Transverse colon (tissue), 3 donors: ENCODE measurements around the gene LAPTM5.

Source experiments
- CTCF ChIP-seq, 5 experiments: fragments of 200-600 bp in 3 of 5; fragments of 450-650 bp in 2 of 5; sonication (generic) in 3 of 5; IDR thresholded peaks; 1 replicate in 2 of 5; 2 replicates in 3 of 5; pipeline ENCODE4 v1.5.1; 2016 to 2017; ENCODE audit warnings: antibody characterized with exemption in 5 of 5, inconsistent platforms in 3 of 5, mild to moderate bottlenecking in 2 of 5, moderate library complexity in 1 of 5
- POLR2A ChIP-seq: fragments of 450-650 bp; IDR thresholded peaks from one replicate; pipeline ENCODE4 v1.6.1; 2016; ENCODE audit warnings: antibody characterized with exemption, mild to moderate bottlenecking, moderate library complexity

GRCh38 chr1:30723331-30723755 lies 34.2 kb downstream of the LAPTM5 start, which contains the start of gene MATN1:
- TF ChIP-seq CTCF (IDR thresholded peaks at IDR 0.05): no peak
- no peak for TF ChIP-seq POLR2A
